ENCODE measurements around the gene NBPF11.
"Not testable (repeated sequence)": the region's sequence is repeated elsewhere in the genome, so short reads cannot be mapped to it uniquely, and the experiment has no call there.

Gene NBPF11

GRCh38 chr1:148078090-148078489 lies 74.0 kb downstream of the NBPF11 start:
- H3K9me3 ChIP-seq (ENCODE audit: control insufficient read depth, low read depth, low read length); H3K27me3 ChIP-seq (ENCODE audit: control insufficient read depth, insufficient read depth, low read length); H3K27ac ChIP-seq (ENCODE audit: low read length); H3K4me3 ChIP-seq (ENCODE audit: low read length); H3K4me1 ChIP-seq (ENCODE audit: control insufficient read depth, low read depth, low read length); H3K36me3 ChIP-seq (ENCODE audit: control insufficient read depth, low read depth, low read length); H3K9ac ChIP-seq (ENCODE audit: low read length): not testable (repeated sequence)

GRCh38 chr1:148077458-148077857 lies 74.6 kb downstream of the NBPF11 start:
- not testable (repeated sequence) for H3K27me3 ChIP-seq (ENCODE audit: control insufficient read depth, insufficient read depth, low read length); H3K4me3 ChIP-seq (ENCODE audit: low read length); H3K9ac ChIP-seq (ENCODE audit: low read length); H3K27ac ChIP-seq (ENCODE audit: low read length); H3K4me1 ChIP-seq (ENCODE audit: control insufficient read depth, low read depth, low read length); H3K36me3 ChIP-seq (ENCODE audit: control insufficient read depth, low read depth, low read length); H3K9me3 ChIP-seq (ENCODE audit: control insufficient read depth, low read depth, low read length)

GRCh38 chr1:148073392-148073791 lies 78.7 kb downstream of the NBPF11 start:
- H3K9me3 ChIP-seq (ENCODE audit: control insufficient read depth, low read depth, low read length); H3K27me3 ChIP-seq (ENCODE audit: control insufficient read depth, insufficient read depth, low read length); H3K4me3 ChIP-seq (ENCODE audit: low read length); H3K27ac ChIP-seq (ENCODE audit: low read length); H3K4me1 ChIP-seq (ENCODE audit: control insufficient read depth, low read depth, low read length); H3K9ac ChIP-seq (ENCODE audit: low read length); H3K36me3 ChIP-seq (ENCODE audit: control insufficient read depth, low read depth, low read length): not testable (repeated sequence)

GRCh38 chr1:148068606-148069005 lies 83.5 kb downstream of the NBPF11 start:
- not testable (repeated sequence) for H3K4me3 ChIP-seq (ENCODE audit: low read length); H3K27ac ChIP-seq (ENCODE audit: low read length); H3K9me3 ChIP-seq (ENCODE audit: control insufficient read depth, low read depth, low read length); H3K4me1 ChIP-seq (ENCODE audit: control insufficient read depth, low read depth, low read length); H3K27me3 ChIP-seq (ENCODE audit: control insufficient read depth, insufficient read depth, low read length); H3K9ac ChIP-seq (ENCODE audit: low read length); H3K36me3 ChIP-seq (ENCODE audit: control insufficient read depth, low read depth, low read length)

- not testable (repeated sequence) for H3K4me1 ChIP-seq (ENCODE audit: control insufficient read depth, low read depth, low read length); H3K36me3 ChIP-seq (ENCODE audit: control insufficient read depth, low read depth, low read length); H3K4me3 ChIP-seq (ENCODE audit: low read length); H3K9ac ChIP-seq (ENCODE audit: low read length); H3K9me3 ChIP-seq (ENCODE audit: control insufficient read depth, low read depth, low read length); H3K27me3 ChIP-seq (ENCODE audit: control insufficient read depth, insufficient read depth, low read length); H3K27ac ChIP-seq (ENCODE audit: low read length)
Measured at GRCh38 chr1:148068201-148068600, 83.9 kb downstream of the NBPF11 start.

- not testable (repeated sequence) for H3K9me3 ChIP-seq (ENCODE audit: control insufficient read depth, low read depth, low read length); H3K36me3 ChIP-seq (ENCODE audit: control insufficient read depth, low read depth, low read length); H3K9ac ChIP-seq (ENCODE audit: low read length); H3K4me1 ChIP-seq (ENCODE audit: control insufficient read depth, low read depth, low read length); H3K27ac ChIP-seq (ENCODE audit: low read length); H3K4me3 ChIP-seq (ENCODE audit: low read length); H3K27me3 ChIP-seq (ENCODE audit: control insufficient read depth, insufficient read depth, low read length)
Measured at GRCh38 chr1:148060294-148060701, 91.8 kb downstream of the NBPF11 start.

- H3K27me3 ChIP-seq (ENCODE audit: control insufficient read depth, insufficient read depth, low read length); H3K9me3 ChIP-seq (ENCODE audit: control insufficient read depth, low read depth, low read length); H3K9ac ChIP-seq (ENCODE audit: low read length); H3K4me3 ChIP-seq (ENCODE audit: low read length); H3K36me3 ChIP-seq (ENCODE audit: control insufficient read depth, low read depth, low read length); H3K4me1 ChIP-seq (ENCODE audit: control insufficient read depth, low read depth, low read length); H3K27ac ChIP-seq (ENCODE audit: low read length): not testable (repeated sequence)
Measured at GRCh38 chr1:148057384-148057783, 94.7 kb downstream of the NBPF11 start.

Data from iPS-18a (cell line).